Measurements from ENCODE around the gene DHX35.

The DHX35 gene

GRCh38 chr20:38935285-38935684 is 26.9 kb upstream of the DHX35 start:
- Histone ChIP-seq H3K4me3 (ENCODE audit: low read length) (no peak overlapping the region), H3F3A (ENCODE audit: control insufficient read depth, insufficient read depth) (no peaks in the 10 kb centered on the region), H3K27me3 (ENCODE audit: control insufficient read depth, low read length) (no peaks in the 10 kb centered on the region), H3K9me3 (ENCODE audit: control insufficient read depth, insufficient read depth, low read length) (no peaks in the 10 kb centered on the region), H3K36me3 (ENCODE audit: control insufficient read depth, low read length) (peaks cover 92% of the 10 kb centered on the region), H3K27ac (ENCODE audit: low read depth, low read length) (no peak overlapping the region), H4K20me1 (ENCODE audit: control insufficient read depth, insufficient read depth, low read depth, low read length) (peaks cover 60% of the 10 kb centered on the region), H3K4me1 (ENCODE audit: control insufficient read depth, low read length) (peaks cover 29% of the 10 kb centered on the region), H3K79me2 (ENCODE audit: control insufficient read depth, low read length) (peaks cover 100% of the 10 kb centered on the region), H3K9me2 (replicated peaks; ENCODE audit: control insufficient read depth, low read length) (no peaks in the 10 kb centered on the region), H3K4me2 (ENCODE audit: low read length) (no peak overlapping the region)
- TF ChIP-seq EZH2phosphoT487 (IDR thresholded peaks at IDR 0.05; ENCODE audit: borderline replicate concordance, low read length) (no peak), CTCF (IDR thresholded peaks at IDR 0.05; ENCODE audit: low read depth, low read length, poor library complexity, severe bottlenecking) (peak; percentile 26)

- H3K27ac ChIP-seq (ENCODE audit: low read depth, low read length), result no peak overlapping the region
- H3K9me3 ChIP-seq (ENCODE audit: control insufficient read depth, insufficient read depth, low read length), result no peaks in the 10 kb centered on the region
- no peaks in the 10 kb centered on the region for H3F3A ChIP-seq (ENCODE audit: control insufficient read depth, insufficient read depth)
- no peaks in the 10 kb centered on the region for H3K27me3 ChIP-seq (ENCODE audit: control insufficient read depth, low read length)
- peaks cover 100% of the 10 kb centered on the region for H3K79me2 ChIP-seq (ENCODE audit: control insufficient read depth, low read length)
- H3K4me2 ChIP-seq (ENCODE audit: low read length), result no peak overlapping the region
- TF ChIP-seq CTCF (IDR thresholded peaks at IDR 0.05; ENCODE audit: low read depth, low read length, poor library complexity, severe bottlenecking) (no peak), EZH2phosphoT487 (IDR thresholded peaks at IDR 0.05; ENCODE audit: borderline replicate concordance, low read length) (no peak)
- H4K20me1 ChIP-seq (ENCODE audit: control insufficient read depth, insufficient read depth, low read depth, low read length), result peaks cover 62% of the 10 kb centered on the region
- H3K4me1 ChIP-seq (ENCODE audit: control insufficient read depth, low read length), result peaks cover 27% of the 10 kb centered on the region
- H3K4me3 ChIP-seq (ENCODE audit: low read length), result no peak overlapping the region
- H3K9me2 ChIP-seq (replicated peaks; ENCODE audit: control insufficient read depth, low read length), result no peaks in the 10 kb centered on the region
- H3K36me3 ChIP-seq (ENCODE audit: control insufficient read depth, low read length), result peaks cover 94% of the 10 kb centered on the region
Measured at GRCh38 chr20:38935967-38936407, 26.2 kb upstream of the DHX35 start.

- no peaks in the 10 kb centered on the region for H3K9me2 ChIP-seq (replicated peaks; ENCODE audit: control insufficient read depth, low read length)
- H3K4me2 ChIP-seq (ENCODE audit: low read length), result no peak overlapping the region
- peaks cover 18% of the 10 kb centered on the region for H3K4me1 ChIP-seq (ENCODE audit: control insufficient read depth, low read length)
- H4K20me1 ChIP-seq (ENCODE audit: control insufficient read depth, insufficient read depth, low read depth, low read length), result peaks cover 54% of the 10 kb centered on the region
- peaks cover 94% of the 10 kb centered on the region for H3K36me3 ChIP-seq (ENCODE audit: control insufficient read depth, low read length)
- H3F3A ChIP-seq (ENCODE audit: control insufficient read depth, insufficient read depth), result no peaks in the 10 kb centered on the region
- no peaks in the 10 kb centered on the region for H3K9me3 ChIP-seq (ENCODE audit: control insufficient read depth, insufficient read depth, low read length)
- TF ChIP-seq CTCF (IDR thresholded peaks at IDR 0.05; ENCODE audit: low read depth, low read length, poor library complexity, severe bottlenecking) (no peak), EZH2phosphoT487 (IDR thresholded peaks at IDR 0.05; ENCODE audit: borderline replicate concordance, low read length) (no peak)
- H3K27me3 ChIP-seq (ENCODE audit: control insufficient read depth, low read length), result no peaks in the 10 kb centered on the region
- H3K79me2 ChIP-seq (ENCODE audit: control insufficient read depth, low read length), result peaks cover 100% of the 10 kb centered on the region
- no peak overlapping the region for H3K27ac ChIP-seq (ENCODE audit: low read depth, low read length)
- H3K4me3 ChIP-seq (ENCODE audit: low read length), result no peak overlapping the region
Measured at GRCh38 chr20:38937000-38937399, 25.1 kb upstream of the DHX35 start.

All from DOHH2 (cell line).